ENCODE results near the gene POU2F3.

Gene POU2F3

DNA sequence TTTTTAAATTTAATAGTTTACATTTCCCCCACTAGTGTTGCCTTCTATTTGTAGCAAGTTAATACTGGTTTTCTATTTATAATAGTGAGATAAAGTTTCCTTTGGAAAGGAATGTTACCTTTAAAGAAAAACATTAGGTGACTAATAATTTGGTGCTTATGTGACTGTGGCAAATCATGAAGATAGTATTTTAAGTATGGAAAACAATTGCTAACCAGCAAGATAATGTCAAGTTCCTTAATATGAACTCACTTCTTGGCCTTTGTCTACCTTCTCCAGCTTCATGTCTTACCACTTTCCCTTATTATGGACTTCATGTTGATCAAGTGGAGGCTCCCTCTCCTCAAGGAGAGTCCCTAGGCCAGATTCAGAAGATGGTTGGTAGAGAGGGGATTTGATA lies 123.5 kb downstream of the POU2F3 start:
- no peaks in the 10 kb centered on the region for H3K9me3 ChIP-seq (replicated peaks; ENCODE audit: insufficient read depth, low read length)
- no peak overlapping the region for H3K9ac ChIP-seq (ENCODE audit: low read length)
- H3K79me2 ChIP-seq (ENCODE audit: low read length), result peaks cover 96% of the 10 kb centered on the region
- DNase-seq, result no peak
- H2AFZ ChIP-seq (ENCODE audit: low read length), result no peak overlapping the region
- TF ChIP-seq CTCF (IDR thresholded peaks at IDR 0.05; ENCODE audit: low read length) (no peak), EZH2 (optimal IDR thresholded peaks at IDR 0.05; ENCODE audit: low read depth, low read length) (no peak), EZH2phosphoT487 (IDR thresholded peaks at IDR 0.05; ENCODE audit: low read length) (no peak)
- no peak overlapping the region for H3K4me3 ChIP-seq (ENCODE audit: low read length)
- no peaks in the 10 kb centered on the region for H3K4me1 ChIP-seq (ENCODE audit: low read length)
- no peaks in the 10 kb centered on the region for H3F3A ChIP-seq (ENCODE audit: insufficient read depth, low read length)
- H3K27me3 ChIP-seq (replicated peaks; ENCODE audit: insufficient read depth, low read length), result no peaks in the 10 kb centered on the region
- H3K4me2 ChIP-seq (ENCODE audit: low read depth, low read length), result no peak overlapping the region
- H3K27ac ChIP-seq (ENCODE audit: low read length), result no peak overlapping the region
- H3K36me3 ChIP-seq (replicated peaks; ENCODE audit: insufficient read depth, low read length), result no peaks in the 10 kb centered on the region
- H3K9me2 ChIP-seq (replicated peaks; ENCODE audit: insufficient read depth, low read length), result no peaks in the 10 kb centered on the region
- peaks cover 18% of the 10 kb centered on the region for H4K20me1 ChIP-seq (ENCODE audit: insufficient read depth, low read length)

GRCh38 chr11:120365512-120365911 lies 125.6 kb downstream of the POU2F3 start:
- Histone ChIP-seq H3K36me3 (replicated peaks; ENCODE audit: insufficient read depth, low read length) (no peaks in the 10 kb centered on the region), H3K27ac (ENCODE audit: low read length) (no peak overlapping the region), H3K9me3 (replicated peaks; ENCODE audit: insufficient read depth, low read length) (no peaks in the 10 kb centered on the region), H3K9me2 (replicated peaks; ENCODE audit: insufficient read depth, low read length) (no peaks in the 10 kb centered on the region), H3K9ac (ENCODE audit: low read length) (no peak overlapping the region), H3K4me2 (ENCODE audit: low read depth, low read length) (no peak overlapping the region), H4K20me1 (ENCODE audit: insufficient read depth, low read length) (peaks cover 13% of the 10 kb centered on the region), H3K79me2 (ENCODE audit: low read length) (peaks cover 95% of the 10 kb centered on the region), H3K4me1 (ENCODE audit: low read length) (no peaks in the 10 kb centered on the region), H3F3A (ENCODE audit: insufficient read depth, low read length) (no peaks in the 10 kb centered on the region), H3K4me3 (ENCODE audit: low read length) (no peak overlapping the region), H2AFZ (ENCODE audit: low read length) (no peak overlapping the region), H3K27me3 (replicated peaks; ENCODE audit: insufficient read depth, low read length) (no peaks in the 10 kb centered on the region)
- no peak for TF ChIP-seq EZH2 (optimal IDR thresholded peaks at IDR 0.05; ENCODE audit: low read depth, low read length)
- no peak for TF ChIP-seq EZH2phosphoT487 (IDR thresholded peaks at IDR 0.05; ENCODE audit: low read length)
- TF ChIP-seq CTCF (IDR thresholded peaks at IDR 0.05; ENCODE audit: low read length), result no peak
- no peak for DNase-seq
